SH-SY5Y (cell line): ENCODE measurements around the gene LRRC14B.

Experiments
- GATA2 ChIP-seq: IDR thresholded peaks from 2 replicates; pipeline ENCODE4 v1.6.1; 2011; ENCODE audit warnings: mild to moderate bottlenecking, low read depth, low read length
- GATA3 ChIP-seq: IDR thresholded peaks from 2 replicates; pipeline ENCODE4 v1.6.1; 2011; ENCODE audit warnings: low read depth, mild to moderate bottlenecking, low read length, moderate library complexity

- TF ChIP-seq GATA2 (no peak), GATA3 (no peak)
Observed at GRCh38 chr5:219460-219863, 28.2 kb downstream of the LRRC14B start.
